ENCODE measurements around the gene UPK3BL2.
"Not testable (repeated sequence)": the region's sequence is repeated elsewhere in the genome, so short reads cannot be mapped to it uniquely, and the experiment has no call there.

Gene UPK3BL2

DNA sequence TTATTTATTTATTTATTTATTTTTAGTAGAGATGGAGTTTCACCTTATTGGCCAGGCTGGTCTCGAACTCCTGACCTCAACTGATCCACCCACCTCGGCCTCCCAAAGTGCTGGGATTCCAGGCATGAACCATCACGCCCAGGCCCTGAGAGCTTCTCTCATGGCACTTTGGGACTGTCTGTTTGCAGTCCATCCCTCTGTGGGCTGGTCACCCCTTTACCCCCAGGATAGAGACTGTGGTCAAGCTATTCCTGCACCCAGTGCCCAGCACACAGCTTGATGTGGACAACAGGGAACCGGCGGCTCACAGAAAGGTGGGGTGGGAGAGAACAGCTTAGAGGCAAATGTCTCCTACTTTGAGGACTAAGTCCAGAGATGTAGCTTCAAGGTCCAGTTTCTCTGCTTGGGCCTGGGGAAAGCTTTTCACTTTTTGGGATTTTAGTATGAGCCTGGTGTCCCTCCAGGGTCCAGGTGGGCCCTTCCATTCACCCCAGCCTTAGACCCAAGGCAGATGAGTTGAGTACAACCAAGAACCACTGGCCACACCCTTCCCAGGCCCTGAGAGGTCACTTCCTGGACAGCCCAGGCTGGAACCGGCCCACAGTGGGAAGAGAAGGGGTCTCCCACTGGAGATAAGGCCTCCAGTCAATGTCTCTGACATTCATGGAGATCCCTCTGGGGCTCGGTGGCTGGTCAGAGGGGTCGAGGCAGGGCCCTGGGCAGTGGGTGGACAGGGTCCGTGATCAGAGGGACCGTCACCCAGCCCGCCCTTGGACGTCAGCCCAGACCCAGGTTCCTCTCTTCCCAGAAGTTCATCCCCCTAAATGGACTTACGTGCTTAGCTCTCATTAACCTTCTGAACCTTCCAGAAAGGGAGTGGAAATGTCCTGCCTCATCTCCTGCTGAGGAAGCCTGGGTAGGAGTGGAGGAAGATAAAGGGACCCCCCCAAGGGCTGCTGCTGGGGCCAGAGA is 15.4 kb downstream of the UPK3BL2 start:
- DNase-seq, result not testable (repeated sequence)

DNA sequence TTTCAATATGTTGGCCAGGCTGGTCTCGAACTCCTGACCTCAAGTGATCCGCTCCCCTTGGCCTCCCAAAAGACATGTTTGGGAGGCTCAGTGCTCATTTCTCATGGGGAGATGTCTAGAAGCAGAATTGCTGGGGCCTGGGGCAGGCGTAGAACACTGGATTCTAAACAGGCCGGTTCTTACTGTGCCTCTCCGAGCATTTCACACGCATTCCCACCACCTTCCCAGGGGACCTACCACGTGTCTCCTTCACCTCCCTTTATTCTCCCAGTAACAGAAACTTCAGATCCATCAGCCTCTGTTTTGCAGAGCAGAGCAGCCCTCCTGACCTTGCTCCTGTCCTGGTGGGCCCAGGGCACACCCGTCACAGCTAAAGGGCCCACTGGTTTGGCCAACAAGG is 16.3 kb downstream of the UPK3BL2 start:
- not testable (repeated sequence) for DNase-seq

DNA sequence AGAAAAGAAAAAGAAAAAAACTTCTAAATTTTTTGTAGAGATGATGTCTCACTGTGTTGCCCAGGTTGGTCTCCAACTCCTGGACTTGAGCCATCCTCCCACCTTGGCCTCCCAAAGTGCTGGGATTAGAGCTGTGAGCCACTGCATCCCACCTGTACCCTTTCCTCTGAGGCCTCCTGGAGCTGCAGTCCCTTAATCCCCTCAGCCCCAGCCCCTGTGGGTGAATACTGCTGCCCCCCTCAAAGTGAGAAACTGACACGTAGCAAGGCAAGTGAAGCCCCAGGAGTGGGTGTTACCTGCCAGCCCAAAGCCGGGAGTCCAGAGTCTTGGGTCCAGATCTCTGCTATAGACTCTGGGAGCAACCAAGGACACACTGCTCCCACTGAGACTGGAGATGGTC is 18.7 kb downstream of the UPK3BL2 start:
- not testable (repeated sequence) for DNase-seq

DNA sequence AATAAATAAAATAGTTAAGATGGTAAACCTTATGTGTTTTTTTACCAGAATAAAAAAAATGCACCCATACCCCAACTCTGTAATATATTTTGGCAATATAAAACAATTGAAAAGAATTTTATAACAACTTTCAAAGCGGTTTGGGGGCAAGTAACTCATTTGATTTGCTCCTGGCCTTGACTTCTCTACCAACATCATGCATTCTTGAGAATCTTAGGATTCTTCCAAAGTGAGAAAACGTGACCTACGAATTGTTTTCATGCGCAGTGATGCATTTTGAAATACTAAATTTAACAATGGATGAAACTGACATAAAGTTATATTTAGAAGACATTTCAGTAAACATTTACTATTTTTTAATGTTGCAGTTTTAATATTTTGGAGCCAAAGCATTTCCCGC is 22.7 kb downstream of the UPK3BL2 start:
- DNase-seq, result not testable (repeated sequence)

DNA sequence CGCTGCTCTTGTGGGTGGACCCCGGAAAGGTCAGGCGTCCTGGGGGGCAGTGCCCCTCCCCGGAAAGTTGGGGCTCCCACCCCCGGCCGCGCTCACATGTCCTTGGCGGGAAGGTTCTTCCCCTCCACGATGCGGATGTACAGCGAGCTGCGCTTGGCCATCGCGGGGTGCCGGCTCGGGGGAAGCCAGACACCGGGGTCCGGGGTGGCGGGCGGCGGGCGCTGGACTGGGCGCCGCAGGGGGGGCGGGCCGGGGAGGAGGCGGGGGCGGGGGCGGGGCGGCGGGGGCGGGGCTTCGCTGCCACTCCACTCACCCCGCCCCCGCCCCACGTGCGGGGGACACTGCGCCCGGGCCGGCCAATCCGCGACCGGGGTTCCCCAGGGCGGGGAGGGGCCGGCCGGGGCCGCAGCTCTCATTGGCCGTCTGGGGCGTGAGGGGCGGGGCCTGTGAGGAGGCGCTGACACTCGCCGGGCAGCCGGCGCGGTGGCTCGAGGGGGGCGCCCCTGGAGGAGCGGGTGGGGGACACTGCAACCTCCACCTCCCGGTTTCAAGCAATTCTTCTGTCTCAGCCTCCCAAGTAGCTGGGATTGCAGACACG is 25.8 kb downstream of the UPK3BL2 start, which contains the start of gene RASA4B:
RASA4B (minus strand) TSS at position 228 of the 598 bp plus-strand sequence; CDS start at position 161, 67 bp downstream.
- not testable (repeated sequence) for DNase-seq

DNA sequence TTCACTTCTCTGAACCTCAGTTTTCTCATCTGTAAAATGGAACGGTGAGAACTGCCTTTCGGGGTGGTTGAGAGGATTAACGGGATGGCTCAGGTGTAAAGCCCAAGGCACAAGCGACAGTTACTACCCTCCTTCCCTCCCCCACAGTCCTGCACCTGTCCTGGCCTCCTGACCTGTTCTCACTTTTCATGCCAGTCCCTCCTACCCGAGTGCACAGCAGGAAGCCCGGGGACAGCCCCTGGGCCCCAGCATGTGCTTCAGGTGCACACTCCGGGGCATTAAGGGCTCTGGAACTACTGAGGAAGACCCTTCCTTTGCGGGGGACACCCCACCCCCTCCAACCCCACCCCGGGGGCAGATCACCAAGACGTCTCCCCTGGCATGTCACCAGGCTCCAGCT is 26.5 kb downstream of the UPK3BL2 start:
- DNase-seq, result not testable (repeated sequence)

DNA sequence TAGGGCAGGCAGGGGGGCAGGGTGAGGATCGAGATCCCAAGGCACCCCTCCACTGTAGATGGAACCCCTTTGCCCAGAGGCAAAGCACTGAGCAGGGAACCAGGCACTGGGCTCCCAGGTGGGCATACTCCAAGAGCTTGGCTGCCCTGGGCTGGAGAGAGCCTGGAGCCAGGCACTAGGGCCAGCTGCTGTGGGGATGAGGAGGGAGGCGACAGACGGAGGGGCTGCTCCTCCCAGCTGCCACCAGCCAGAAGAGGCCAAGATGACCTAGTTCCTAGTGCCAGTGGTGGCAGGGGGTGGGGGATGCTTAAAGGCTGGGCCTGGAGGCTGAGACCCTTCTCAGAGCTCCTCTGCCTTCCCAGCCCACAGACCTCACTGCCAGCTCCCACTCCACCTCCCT is 27.6 kb downstream of the UPK3BL2 start:
- not testable (repeated sequence) for DNase-seq

DNA sequence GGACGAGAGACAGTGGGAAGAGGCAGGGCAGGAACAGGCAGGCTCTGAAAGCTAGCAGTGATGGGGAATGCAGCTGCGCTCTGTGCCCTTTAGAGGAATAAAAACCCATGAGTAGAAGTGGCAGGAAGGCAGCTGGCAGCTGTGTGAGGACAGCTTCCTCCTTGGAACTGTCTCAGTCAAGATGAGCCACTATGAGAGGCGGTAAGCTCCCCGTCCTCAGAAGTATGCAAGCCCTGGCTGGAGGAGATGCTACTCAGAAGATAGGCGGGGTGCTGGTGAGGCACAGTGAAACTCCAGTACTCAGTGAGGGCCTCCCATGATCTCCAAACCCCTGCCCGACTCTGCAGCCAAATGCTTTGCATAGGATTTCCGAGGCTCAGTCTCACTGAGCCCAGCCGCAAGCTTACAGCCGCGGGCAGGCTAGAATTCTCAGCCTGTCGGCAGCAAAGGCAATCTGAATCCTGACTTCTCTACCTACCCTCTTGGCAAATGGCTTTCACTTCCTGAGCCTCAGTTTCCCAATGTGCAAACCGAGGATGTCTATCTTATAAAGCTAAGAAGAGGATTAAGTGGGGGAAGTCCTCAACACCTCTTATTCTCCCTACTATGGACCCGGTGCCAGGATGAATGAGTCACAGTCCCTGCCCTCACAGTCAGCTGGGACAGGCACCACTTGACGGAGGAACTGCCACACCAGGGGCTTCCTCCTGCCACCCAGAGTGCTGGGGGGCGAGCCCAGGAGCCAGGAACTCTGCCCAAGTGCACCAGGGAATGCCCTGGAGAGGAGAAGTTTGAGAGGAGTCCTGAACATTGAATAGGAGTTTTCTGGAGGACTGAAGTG is 28.4 kb downstream of the UPK3BL2 start:
- DNase-seq, result not testable (repeated sequence)

DNA sequence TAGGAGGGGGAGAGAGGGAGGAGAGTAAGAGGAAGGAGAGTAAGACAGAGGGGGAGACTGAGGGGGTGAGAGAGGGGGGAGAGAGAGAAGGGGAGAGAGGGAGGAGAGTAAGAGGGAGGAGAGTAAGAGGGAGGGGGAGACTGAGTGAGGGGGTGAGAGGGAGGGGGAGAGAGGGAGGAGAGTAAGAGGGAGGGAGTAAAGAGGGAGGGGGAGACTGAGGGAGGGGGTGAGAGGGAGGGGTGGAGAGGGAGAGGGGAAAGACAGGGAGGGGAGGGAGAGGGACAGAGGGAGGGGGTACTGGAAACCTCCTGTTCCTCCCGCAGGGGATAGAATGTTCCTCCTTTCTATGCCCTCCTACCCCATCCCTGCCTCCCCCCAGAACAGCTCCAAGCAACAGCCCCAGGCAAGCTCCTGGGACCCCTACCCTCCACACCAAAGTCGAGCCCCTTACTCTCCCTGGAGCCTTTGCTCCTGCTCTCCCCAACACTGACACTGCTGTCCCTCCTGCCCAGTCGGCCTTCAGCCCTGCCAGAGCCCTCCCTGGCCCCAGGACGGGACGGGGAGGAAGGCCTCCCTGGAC is 30.8 kb downstream of the UPK3BL2 start:
- DNase-seq, result not testable (repeated sequence)

DNA sequence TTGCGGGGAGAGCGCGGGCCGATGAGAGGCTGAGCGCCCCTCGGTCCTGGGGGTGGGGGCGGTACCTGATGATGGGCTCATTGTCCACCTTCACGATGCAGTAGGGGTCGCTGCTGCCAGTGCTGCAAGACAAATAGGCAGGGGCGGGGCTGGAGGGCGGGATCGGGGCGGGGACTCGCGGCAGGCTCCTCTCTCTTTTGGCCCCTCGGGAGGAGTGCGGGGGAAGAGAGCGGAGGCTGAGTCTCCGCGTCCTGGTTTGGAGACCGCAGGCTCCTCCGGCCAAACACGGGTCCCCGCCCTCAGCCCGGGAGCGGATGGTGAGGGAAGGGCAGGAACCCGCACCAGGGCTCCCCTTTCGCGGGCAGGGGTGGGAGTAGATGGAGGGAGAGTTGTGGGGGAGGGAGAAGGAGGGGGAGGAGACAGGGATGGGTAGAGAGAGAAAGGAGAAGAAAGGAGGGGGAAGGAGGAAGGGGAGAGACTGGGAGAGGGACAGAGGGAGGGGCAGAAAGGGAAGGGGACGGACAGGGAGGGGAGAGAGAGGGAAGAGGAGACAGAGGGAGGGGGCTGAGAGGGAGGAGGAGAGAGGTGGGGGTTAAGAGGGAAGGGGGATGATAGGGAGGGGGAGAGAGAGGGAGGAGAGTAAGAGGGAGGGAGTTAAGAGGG is 31.5 kb downstream of the UPK3BL2 start:
- not testable (repeated sequence) for DNase-seq

DNA sequence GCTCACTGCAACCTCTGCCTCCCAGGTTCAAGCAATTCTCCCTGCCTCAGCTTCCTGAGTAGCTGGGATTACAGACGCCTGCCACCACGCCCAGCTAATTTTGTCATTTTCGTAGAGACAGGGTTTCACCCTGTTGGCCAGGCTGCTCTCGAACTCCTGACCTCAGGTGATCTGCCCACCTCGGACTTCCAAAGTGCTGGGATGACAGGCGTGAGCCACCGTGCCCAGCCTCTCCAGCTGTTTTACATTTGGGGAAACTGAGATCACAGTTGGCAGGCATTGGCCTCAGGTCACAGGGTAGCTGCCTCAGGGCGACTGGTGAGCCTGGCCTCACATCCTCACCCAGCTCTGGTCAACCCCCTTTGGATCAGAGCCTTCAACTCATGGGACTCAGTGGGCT is 32.9 kb downstream of the UPK3BL2 start:
- not testable (repeated sequence) for DNase-seq

DNA sequence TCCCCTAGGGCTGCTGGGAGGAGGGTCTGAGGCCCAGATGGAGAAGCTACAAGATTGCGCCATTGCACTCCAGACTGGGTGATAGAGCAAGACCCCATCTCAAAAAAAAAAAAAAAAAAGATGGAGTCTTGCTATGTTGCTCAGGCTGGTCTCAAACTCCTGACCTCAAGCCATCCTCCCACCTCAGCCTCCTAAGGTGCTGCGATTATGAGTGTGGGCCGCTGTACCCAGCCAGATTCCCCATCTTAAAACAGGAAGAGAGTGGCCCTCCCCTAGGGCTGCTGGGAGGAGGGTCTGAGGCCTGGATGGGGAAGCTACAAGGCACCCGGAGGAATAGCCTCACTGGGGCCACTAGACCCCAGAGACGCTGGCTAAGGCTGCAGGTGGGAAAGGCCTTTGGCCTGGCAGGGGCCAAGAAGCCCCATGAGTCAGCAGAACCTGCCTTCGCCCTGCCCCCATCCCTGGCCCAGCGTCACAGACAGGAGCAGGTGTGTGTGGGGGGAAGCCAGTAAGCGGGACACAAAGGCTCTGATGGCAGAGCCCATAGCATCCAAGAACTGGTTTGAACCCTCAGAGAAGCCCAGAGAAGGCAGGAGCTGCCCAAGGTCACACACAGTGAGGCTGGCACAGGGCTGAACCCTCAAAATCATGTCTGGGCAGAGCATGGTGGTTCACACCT is 35.9 kb downstream of the UPK3BL2 start:
- not testable (repeated sequence) for DNase-seq

DNA sequence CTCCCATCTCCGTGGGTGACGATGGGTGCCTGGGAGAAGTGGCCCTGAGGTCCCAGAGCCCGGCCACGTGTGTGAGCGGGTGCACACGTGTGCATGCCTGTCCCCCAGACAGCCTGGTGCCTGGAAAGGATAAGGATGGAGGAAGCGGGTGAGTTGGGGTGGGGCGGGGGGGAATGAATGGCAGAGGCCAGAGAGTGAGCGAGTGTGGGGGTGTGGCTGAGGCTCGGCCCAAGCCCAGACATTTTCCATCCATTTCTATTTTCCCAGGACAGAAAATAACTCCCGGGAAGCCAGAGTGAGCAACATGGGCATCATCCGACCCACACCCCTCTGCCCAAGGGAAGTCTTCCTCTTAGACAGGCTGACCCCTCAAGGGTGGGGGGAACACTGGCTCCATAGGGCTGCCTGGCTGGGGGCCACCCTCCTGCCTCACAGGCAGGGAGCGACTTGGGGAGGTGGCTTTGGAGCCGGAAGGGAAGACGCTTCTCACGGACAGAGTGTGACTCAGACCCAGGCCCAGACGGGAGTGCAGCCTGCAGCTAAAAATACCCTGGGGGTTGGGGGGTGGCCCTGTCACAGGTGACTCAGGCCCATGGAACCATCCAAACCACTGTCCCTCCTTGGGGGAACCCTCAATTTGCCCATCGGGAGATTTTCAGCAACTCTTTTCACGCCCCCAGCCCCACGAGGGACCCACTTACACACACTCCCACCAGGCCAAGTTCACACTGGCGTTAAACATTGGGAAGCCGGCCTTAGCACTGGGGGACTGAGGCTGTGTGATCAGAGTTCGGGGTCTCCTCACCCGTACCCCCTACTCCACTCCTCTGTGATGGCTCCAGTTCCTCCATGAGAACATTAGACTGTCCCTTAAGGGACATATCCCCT is 38.0 kb downstream of the UPK3BL2 start:
- DNase-seq, result not testable (repeated sequence)

DNA sequence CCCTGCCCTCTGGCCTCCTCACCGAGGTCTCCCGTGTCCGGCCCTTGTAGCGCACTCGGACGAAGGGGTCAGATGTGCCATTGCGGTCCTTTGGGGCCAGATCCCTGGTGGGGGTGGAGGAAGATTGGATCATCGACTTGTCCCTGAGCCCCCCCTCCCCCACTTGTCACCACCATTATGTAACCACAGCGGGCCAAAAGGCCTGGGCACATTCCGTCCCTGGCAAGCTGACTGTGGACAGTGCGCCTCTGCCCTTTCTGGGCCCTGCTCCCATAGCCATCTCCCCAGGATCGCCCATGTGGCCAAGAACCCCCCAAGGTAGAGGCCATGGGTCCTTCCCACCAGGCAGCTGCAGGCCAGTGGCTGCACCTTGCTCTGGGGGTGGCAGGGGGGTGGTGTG is 40.4 kb downstream of the UPK3BL2 start:
- not testable (repeated sequence) for DNase-seq

DNA sequence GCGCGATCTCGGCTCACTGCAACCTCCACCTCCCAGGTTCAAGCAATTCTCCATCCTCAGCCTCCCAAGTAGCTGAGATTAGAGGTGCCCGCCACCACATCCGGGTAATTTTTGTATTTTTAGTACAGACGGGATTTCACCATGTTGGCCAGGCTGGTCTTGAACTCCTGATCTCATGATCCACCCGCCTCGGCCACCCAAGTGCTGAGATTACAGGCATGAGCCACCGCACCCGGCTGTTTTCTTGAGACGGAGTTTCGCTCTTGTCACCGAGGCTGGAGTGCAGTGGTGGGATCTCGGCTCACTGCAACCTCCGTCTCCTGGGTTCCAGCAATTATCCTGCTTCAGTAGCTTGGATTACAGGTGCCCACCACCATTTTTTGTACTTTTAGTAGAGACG is 45.2 kb downstream of the UPK3BL2 start:
- not testable (repeated sequence) for DNase-seq

DNA sequence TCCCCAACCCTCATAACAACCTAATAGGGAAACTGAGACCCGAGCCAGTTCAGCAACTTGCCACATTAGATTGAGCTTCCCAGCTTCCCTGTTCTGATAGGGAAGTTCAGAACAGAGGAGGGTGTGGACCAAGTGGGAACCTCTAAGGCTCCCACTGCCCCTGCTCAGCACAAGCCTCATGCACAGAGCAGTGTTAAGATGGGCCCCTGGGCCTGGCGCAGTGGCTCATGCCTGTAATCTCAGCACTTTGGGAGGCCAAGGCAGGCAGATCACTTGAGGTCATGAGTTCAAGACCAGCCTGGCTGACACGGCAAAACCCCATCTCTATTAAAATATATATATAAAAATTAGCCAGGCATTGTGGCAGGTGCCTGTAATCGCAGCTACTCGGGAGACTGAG is 46.2 kb downstream of the UPK3BL2 start:
- DNase-seq, result not testable (repeated sequence)

DNA sequence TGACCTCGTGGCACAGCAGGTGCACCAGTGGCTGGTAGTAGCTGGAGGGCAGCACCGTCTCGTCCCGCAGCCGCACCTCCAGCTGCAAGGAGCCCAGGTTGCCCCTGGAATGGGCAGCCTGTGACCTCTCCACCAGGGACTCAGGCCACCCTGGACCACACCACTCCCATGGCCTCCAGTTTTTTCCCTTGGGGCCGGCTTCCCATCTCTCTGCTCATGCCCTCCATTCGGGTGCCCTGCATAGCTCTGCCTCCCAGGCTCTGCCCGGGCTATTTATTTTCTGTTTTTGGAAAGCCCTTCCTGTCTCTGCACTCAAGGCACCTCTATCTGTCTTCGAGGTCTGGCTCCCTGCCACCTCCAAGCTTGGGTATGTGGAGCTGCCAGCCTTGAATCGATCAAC is 46.6 kb downstream of the UPK3BL2 start:
- DNase-seq, result not testable (repeated sequence)

DNA sequence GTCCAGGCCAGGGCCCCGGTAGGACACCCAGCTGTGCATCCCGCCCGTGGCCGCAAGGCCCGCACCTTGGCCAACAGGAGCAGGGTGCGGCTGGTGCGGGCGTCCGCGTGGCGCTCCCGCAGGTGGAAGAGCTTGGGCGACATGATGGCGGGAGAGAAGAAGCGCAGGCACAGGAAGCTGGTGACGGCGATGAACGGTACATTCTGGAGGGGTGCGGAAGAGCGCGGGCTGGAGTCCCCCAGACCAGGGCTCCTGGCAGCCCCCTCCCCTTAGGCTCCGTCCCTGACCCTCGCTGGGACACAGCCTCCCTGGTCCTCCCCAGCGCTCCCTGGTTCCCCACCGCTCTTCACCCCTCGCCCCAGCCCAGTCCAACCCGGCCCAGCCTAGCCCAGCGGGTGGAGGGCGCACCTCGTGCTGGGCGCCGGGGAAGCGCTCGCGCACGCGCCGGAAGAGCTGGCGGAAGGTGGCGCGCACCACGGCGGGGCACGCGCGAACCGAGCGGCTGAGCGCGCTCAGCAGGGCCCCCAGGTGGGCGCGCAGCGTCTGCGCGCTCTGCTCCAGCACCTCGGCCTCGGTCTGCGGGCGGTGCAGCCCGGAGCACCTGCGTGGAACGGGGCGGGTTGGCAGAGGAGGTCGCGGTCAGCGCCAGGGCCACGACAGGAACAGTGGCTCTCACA is 48.9 kb downstream of the UPK3BL2 start:
- DNase-seq, result not testable (repeated sequence)

DNA sequence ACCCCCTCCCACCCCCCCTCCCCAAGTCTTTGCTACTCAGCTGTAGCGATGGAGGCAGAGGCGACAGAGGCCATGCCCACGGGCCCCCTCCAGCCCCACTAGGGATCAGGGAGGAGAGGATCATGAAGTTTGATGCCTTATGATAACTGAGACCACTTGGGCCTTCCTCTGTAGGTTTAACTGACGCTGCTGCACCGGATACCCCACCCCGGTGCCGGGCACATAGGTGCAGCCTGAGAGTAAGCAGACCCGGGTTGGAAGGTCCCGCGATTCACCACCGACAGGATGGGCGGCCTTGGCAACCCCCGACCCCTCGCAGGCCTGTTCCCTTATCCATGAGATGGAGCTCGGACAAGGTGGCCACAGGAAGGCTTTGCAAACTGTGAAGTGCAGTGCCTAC is 49.5 kb downstream of the UPK3BL2 start:
- not testable (repeated sequence) for DNase-seq

Measured in NK-92 treated with Interleukin-12 subunit alpha and Interleukin-12 subunit beta, amount 100 ng/mL, for 24 hours (cell line).